HG02938 (cell line): ENCODE data around the gene GPR68.
"Not testable (repeated sequence)": the region's sequence is repeated elsewhere in the genome, so short reads cannot be mapped to it uniquely, and the experiment has no call there.

Source experiments
- ATAC-seq: cut with Tn5 transposase; IDR thresholded peaks from one replicate; pipeline ENCODE4 v1.9.1; 2021; ENCODE audit warnings: mild to moderate bottlenecking, moderate library complexity; ENCODE audit not compliant: unreplicated experiment

Gene GPR68

GRCh38 chr14:91273273-91273884 lies 28.9 kb upstream of the GPR68 start:
- no peak for ATAC-seq

GRCh38 chr14:91272341-91273272 lies 28.1 kb upstream of the GPR68 start:
- ATAC-seq: no peak

GRCh38 chr14:91271639-91272038 lies 27.1 kb upstream of the GPR68 start:
- ATAC-seq: no peak

- no peak for ATAC-seq
These were observed 26.1 kb upstream of the GPR68 start for GRCh38 chr14:91270619-91271018.

GRCh38 chr14:91270188-91270587 lies 25.7 kb upstream of the GPR68 start:
- ATAC-seq: no peak

- no peak for ATAC-seq
These were observed 24.8 kb upstream of the GPR68 start for GRCh38 chr14:91269076-91269991.

GRCh38 chr14:91267965-91268437 lies 23.5 kb upstream of the GPR68 start:
- no peak for ATAC-seq

- not testable (repeated sequence) for ATAC-seq
These were observed 21.8 kb upstream of the GPR68 start for GRCh38 chr14:91266276-91266675.

- ATAC-seq: no peak
These were observed 20.9 kb upstream of the GPR68 start for GRCh38 chr14:91265404-91265803.

- ATAC-seq: no peak
These were observed 19.9 kb upstream of the GPR68 start for GRCh38 chr14:91264151-91265150.

- no peak for ATAC-seq
These were observed 18.8 kb upstream of the GPR68 start for GRCh38 chr14:91263329-91263728.

- no peak for ATAC-seq
These were observed 17.6 kb upstream of the GPR68 start for GRCh38 chr14:91261986-91262549.

GRCh38 chr14:91261115-91261514 lies 16.6 kb upstream of the GPR68 start:
- no peak for ATAC-seq

- no peak for ATAC-seq
These were observed 14.4 kb upstream of the GPR68 start for GRCh38 chr14:91258876-91259275.

GRCh38 chr14:91258011-91258618 lies 13.6 kb upstream of the GPR68 start:
- no peak for ATAC-seq

GRCh38 chr14:91257328-91258010 lies 13.0 kb upstream of the GPR68 start:
- ATAC-seq: no peak

GRCh38 chr14:91256661-91257060 lies 12.2 kb upstream of the GPR68 start:
- ATAC-seq: no peak

- ATAC-seq: no peak
These were observed 10.7 kb upstream of the GPR68 start for GRCh38 chr14:91255026-91255695.
